HG02610 (cell line): ENCODE results near the gene MXRA8.

Source experiments
- ATAC-seq: cut with Tn5 transposase; IDR thresholded peaks from one replicate; pipeline ENCODE4 v1.9.1; 2021; ENCODE audit warnings: mild to moderate bottlenecking, moderate library complexity; ENCODE audit not compliant: unreplicated experiment

Gene MXRA8

GRCh38 chr1:1336931-1337792 is 21.2 kb downstream of the MXRA8 start:
- no peak for ATAC-seq

- no peak for ATAC-seq
Observed at GRCh38 chr1:1336446-1336845, 21.9 kb downstream of the MXRA8 start.

DNA sequence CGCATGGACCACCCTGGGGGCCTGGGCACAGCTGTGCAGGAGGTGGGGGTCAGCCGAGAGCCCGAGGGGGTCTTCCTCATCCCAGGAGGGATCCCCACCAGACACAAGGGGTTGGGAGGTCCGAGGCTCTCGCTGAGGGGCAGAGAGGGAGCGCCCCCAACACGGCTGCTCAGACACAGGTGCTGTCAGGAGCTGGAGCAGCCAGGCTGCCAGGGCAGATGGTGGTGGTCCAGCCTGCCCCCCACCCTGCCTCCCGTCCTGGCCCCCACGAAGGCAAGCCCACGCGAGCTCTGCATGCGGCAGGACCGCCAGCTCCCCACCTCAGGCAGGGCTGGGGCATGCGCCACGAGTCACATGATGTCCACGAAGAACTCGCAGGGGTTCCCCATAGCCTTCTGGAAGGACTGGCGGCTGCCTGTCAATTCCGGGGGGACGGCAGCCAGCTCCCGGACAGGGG is 22.5 kb downstream of the MXRA8 start:
- ATAC-seq: no peak

DNA sequence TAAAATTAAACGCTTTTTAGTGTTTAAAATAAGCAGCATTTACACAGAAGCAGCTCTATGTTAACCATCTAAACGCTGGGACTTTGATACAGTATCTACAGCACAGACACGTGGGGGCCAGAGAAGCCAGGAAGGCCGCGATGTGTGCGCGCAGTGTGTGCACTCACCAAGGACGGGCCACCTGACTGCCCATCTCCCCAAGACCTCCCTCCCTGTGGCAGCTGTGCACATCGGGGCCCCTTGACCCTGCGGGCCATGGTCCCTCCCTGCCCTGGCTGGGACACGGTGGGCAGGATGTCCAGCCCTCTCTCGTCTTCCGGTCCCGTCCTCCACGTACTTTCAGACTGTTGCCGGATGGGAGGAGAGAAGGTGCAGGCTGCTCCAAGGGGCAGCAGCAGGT is 23.1 kb downstream of the MXRA8 start:
- ATAC-seq: no peak

DNA sequence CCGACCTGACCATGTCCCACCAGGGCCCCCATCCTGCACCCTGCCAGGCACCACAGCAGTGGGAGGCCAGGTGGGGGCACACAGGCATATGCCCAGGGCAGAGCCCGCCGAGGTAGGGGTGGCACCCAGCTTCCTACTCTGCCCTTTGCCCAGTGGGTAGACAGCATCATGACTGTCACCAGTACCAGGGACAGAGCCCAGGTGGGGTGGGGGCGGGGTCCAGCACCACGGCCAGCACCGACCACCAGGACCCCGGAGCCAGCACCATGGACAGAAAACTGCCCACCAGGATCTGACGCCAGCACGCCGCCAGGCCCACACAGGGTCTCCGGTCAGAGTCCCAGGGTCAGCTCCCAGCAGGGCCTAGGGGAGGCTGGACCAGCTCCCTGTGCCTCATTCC is 23.5 kb downstream of the MXRA8 start:
- ATAC-seq: no peak

- ATAC-seq: no peak
Observed at GRCh38 chr1:1333551-1334241, 24.7 kb downstream of the MXRA8 start.

DNA sequence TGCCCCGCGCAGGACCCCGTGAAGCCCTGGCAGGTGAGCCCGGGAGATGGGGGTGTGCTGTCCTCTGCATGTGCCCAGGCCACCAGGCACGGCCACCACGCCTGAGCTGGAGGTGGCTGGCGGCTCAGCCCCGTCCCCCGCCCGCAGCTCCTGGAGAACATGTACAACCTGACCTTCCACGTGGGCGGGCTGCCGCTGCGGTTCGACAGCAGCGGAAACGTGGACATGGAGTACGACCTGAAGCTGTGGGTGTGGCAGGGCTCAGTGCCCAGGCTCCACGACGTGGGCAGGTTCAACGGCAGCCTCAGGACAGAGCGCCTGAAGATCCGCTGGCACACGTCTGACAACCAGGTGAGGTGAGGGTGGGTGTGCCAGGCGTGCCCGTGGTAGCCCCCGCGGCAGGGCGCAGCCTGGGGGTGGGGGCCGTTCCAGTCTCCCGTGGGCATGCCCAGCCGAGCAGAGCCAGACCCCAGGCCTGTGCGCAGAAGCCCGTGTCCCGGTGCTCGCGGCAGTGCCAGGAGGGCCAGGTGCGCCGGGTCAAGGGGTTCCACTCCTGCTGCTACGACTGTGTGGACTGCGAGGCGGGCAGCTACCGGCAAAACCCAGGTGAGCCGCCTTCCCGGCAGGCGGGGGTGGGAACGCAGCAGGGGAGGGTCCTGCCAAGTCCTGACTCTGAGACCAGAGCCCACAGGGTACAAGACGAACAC is 25.4 kb downstream of the MXRA8 start:
- no peak for ATAC-seq

DNA sequence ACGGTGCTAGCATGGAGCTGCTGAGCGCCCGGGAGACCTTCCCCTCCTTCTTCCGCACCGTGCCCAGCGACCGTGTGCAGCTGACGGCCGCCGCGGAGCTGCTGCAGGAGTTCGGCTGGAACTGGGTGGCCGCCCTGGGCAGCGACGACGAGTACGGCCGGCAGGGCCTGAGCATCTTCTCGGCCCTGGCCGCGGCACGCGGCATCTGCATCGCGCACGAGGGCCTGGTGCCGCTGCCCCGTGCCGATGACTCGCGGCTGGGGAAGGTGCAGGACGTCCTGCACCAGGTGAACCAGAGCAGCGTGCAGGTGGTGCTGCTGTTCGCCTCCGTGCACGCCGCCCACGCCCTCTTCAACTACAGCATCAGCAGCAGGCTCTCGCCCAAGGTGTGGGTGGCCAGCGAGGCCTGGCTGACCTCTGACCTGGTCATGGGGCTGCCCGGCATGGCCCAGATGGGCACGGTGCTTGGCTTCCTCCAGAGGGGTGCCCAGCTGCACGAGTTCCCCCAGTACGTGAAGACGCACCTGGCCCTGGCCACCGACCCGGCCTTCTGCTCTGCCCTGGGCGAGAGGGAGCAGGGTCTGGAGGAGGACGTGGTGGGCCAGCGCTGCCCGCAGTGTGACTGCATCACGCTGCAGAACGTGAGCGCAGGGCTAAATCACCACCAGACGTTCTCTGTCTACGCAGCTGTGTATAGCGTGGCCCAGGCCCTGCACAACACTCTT is 26.2 kb downstream of the MXRA8 start:
- ATAC-seq: no peak

DNA sequence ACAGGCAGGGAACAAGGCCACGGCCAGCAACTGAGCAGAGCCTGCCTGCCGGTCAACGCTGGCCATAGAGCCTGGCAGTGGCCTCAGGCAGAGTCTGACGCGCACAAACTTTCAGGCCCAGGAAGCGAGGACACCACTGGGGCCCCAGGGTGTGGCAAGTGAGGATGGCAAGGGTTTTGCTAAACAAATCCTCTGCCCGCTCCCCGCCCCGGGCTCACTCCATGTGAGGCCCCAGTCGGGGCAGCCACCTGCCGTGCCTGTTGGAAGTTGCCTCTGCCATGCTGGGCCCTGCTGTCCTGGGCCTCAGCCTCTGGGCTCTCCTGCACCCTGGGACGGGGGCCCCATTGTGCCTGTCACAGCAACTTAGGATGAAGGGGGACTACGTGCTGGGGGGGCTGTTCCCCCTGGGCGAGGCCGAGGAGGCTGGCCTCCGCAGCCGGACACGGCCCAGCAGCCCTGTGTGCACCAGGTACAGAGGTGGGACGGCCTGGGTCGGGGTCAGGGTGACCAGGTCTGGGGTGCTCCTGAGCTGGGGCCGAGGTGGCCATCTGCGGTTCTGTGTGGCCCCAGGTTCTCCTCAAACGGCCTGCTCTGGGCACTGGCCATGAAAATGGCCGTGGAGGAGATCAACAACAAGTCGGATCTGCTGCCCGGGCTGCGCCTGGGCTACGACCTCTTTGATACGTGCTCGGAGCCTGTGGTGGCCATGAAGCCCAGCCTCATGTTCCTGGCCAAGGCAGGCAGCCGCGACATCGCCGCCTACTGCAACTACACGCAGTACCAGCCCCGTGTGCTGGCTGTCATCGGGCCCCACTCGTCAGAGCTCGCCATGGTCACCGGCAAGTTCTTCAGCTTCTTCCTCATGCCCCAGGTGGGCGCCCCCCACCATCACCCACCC is 27.0 kb downstream of the MXRA8 start, which contains the start of gene TAS1R3:
TAS1R3 (plus strand) TSS at position 213 of the 898 bp plus-strand sequence; CDS start at position 279, 66 bp downstream.
- no peak for ATAC-seq

DNA sequence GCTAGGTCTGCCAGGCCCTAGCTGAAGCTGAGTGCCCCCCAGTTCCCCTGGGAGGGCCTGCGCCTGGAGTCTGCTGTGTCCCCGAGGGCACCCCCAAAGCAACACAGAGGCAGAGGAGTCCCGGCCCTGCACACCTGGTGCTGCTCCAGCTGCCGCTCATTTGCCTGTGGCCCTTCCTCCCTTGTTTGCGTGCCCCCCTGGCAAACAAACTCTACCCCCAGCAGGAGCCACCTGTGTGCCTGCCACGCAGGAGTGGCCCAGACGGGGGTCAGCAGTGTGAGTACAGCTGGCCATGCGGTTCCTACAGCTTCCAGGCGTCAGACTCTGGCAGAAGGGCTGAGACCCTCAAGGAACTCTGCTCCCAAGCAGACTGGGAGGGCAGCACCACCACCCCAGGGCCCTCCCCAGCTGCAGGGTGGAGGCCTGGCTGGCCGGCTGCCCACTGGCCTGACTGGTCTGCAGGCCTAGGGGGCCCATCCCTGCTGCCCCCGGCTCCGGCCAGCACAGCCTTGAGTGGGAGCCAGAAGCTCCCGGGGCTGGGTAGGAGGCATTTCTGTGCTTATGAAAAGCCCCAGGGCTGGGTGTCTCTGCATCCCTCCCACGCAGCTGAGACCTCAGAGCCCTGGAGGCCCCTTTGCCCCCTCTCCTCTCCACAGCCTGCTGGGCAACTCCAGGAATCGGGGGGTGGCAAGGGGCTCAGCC is 27.8 kb downstream of the MXRA8 start:
- ATAC-seq: no peak

DNA sequence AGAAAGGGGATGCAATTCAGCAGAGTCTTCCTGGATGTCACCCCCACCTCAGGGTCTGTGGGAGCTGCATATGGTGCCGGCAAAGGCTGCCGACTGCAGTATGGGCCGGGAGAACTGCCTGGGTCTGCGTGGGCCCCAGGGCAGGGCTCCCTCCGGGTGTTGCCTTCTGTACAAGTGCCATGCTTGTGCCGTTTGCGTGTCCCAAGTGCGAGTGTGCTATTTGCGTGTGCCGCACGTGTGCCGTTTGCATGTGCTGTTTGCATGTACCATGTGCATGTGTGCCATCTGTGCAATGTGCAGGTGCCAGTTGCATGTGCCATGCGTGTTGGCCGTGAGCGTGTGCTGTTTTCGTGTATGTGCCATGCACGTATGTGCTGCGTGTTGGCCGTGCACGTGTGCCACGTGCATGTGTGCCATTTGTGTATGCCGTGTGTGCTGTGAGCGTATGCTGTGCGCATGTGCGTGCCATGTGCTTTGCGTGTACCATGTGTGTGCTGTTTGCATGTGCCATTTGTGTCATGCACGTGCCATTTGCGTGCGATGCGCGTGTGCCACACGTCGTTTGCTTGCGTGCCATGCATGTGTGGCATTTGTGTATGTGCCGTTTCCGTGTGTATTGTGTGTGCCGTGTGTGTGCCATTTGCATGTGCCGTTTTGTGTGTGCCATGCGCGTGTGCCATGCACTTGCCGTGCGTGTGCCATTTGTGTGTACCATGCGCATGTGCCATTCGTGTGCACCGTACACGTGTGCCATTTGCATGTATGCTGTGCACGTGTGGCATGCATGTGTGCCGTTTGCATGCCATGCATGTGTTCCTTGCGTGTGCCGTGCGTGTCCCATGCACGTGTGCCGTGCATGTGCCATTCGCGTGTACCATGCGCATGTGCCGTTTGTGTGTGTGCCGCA is 28.8 kb downstream of the MXRA8 start:
- no peak for ATAC-seq

GRCh38 chr1:1328254-1328653 is 30.1 kb downstream of the MXRA8 start:
- ATAC-seq: no peak

GRCh38 chr1:1327291-1327690 is 31.1 kb downstream of the MXRA8 start:
- ATAC-seq: no peak

DNA sequence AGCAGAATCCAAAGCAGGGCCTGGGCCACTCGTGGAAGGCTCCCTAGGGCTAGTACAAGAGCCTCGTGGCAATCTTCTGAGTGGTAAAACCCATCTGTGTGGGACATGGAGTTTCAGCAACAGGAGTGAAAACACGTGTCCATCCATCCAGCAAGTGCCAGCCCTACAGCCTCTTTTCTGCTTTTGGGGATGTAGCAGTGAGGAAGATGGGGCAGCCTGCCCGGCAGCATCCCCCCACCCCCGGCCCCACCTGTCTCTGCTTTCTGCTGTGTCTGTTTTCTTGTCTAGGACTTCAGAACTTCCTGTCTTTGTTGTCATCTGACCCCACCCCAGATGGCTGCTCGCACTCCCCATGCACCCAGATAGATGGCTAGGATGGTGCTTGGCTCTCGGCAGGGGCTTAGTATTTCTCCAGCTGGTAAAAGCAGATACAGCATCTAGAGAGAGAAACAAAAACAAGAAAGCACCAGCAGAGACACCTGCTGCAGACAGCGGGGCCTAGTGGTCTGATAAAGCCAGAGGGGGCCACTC is 32.2 kb downstream of the MXRA8 start:
- ATAC-seq: no peak

DNA sequence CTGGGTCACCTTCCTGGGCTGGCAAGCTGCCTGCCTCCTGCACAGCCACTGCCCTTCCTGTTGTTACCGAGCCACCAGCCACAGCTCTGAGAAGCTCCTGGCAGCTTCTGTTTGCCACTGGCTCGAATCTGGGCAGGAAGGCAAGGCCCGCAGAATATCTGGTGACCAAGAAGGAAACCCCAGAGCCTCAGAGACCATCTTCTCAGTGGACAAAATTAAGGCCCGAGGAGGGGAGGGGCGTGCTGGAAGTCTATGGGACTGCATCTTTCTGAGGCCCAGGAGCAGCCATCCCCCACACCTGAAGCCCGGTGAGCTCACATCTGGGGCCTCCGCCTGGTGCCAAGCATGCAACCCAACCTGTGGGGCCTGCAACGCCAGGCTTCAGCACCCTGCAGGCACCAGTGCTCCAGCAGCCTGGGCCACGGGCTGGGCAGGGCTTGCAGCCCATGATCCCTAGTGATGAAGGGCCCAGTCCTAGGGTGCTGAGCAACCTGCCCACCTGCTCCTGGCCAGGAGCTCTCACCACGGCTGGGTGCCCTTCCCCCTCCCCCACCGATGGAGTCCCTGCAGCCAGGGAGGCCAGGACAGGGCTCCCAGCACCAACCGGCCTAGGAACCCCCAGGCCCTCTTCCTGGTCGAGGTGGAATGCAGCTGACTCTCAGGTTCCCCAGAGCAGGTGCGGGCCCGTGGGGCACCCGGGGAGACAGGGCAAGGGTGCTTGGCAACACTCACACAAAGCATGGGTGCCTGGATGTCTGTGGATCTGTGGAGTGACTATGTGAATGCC is 32.9 kb downstream of the MXRA8 start:
- ATAC-seq: no peak

DNA sequence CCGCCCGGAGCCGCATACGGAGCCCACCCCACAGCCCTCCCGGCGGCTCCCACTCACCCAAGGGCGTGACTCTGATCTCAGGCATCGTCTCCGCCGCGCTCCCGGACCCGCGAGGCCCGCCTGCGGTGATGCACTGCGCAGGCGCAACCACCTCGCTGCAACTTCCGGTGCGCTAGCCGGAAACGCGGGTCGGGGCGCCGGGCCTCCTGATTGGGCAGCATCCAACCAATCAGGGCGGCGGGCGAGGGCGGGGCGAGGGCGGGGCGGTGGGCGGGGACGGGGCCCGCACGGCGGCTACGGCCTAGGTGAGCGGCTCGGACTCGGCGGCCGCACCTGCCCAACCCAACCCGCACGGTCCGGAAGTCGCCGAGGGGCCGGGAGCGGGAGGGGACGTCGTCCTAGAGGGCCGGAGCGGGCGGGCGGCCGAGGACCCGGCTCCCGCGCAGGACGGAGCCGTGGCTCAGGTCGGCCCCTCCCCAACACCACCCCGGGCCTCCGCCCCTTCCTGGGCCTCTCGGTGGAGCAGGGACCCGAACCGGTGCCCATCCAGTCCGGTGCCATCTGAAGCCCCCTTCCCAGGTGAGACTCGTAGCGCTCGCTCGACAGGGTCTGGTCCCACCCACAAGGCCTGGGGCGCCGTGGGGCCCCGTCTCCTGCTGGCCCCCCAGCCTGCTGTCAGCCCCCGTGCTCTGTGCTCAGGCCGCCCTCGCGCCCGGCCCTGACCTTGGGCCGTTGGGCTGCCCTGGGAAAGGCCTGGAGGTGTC is 33.6 kb downstream of the MXRA8 start, which contains the start of the genes CPTP and INTS11:
CPTP (plus strand) TSS at position 279 of the 764 bp plus-strand sequence. CDS start 2,109 bp downstream, outside the sequence.
INTS11 (minus strand) TSS at position 137 of the 764 bp plus-strand sequence; CDS start at position 85, 52 bp downstream.
- peak; percentile 69 for ATAC-seq
